Activated CD4-positive, alpha-beta T cell treated with anti-CD3 and anti-CD28 coated beads, Interleukin-10, Interleukin-2, amounts not matched to agents 100 ng/mL and 50 ng/mL, durations not matched to agents 16 hours and 8 hours (primary cell): ENCODE data around the gene B4GALT7.

Experiments used
- DNase-seq: peaks from one replicate; pipeline ENCODE4 v3.0.0-alpha.2; 2020

The B4GALT7 gene

DNA sequence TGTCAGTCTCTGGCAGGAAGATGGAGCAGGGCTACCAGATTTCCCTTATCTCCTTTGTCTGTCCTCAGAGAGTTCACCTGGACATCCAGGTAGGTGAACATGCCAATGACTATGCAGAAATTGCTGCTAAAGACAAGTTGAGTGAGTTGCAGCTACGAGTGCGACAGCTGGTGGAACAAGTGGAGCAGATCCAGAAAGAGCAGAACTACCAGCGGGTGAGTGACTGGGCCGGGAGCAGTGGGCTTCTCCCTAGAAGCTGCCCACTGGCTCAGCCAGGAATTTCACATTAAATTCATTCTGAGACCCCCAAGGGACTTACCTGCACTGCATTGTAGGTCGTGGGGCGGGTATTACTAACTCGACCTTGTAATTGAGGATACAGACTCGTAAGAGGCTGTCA, 5.9 kb upstream of the B4GALT7 start:
- DNase-seq, result no peak

DNA sequence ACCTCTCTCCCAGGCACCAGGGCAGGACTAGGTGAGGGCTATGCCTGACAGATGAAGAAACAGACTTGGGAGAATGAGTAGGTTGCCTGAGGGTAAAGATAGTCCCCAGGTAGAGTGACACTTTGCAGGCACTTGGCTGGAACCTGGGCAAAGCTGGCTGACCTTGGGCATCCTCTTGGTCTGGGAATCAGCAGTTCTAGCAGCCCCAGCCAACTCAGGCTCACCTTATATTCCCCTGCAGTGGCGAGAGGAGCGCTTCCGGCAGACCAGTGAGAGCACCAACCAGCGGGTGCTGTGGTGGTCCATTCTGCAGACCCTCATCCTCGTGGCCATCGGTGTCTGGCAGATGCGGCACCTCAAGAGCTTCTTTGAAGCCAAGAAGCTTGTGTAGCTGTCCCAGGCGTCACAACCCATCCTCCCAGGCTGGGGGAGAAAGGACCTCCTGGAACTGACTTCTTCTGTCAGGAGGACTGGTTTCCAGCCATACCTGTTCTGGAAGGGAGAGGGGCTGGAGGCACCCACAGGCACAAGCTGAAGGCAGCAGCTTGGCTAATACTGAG, 4.8 kb upstream of the B4GALT7 start:
- DNase-seq, result no peak

DNA sequence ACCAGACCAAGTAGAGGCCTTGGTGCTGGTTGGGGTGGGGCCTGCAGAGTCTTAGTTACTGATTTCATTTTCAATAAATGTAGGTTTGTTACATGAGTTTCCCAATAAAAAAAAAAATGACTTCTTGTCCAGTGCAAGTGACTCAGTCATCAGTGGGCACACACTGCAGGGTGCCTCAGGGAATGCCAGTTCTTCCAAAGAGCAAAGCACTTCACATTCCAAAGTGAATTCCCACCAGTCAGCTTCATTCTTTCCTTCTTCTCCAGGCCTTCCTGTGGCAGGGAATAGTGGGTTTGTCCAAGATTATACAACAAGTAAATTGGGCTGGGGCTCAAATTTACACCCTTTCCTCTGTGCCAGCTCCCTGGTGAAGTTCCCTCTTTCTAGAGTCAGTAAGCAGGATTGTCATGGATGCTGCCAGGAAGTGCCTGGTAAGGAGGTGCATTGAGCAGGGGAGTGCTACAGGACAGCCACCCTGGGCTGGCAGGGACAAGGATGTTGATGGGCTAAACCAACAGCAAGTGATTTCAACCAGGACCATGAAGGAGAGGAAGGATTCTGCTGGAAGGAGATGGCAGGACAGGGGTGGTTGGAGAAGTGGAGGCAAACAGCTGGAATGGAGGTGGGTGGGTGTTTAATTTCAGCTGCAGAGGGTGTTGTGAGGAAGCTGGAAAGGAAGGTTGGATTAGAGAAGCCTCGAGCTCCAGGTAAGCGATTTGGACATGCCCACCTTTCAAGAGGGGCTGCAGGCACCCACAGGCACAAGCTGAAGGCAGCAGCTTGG, 3.7 kb upstream of the B4GALT7 start:
- no peak for DNase-seq

DNA sequence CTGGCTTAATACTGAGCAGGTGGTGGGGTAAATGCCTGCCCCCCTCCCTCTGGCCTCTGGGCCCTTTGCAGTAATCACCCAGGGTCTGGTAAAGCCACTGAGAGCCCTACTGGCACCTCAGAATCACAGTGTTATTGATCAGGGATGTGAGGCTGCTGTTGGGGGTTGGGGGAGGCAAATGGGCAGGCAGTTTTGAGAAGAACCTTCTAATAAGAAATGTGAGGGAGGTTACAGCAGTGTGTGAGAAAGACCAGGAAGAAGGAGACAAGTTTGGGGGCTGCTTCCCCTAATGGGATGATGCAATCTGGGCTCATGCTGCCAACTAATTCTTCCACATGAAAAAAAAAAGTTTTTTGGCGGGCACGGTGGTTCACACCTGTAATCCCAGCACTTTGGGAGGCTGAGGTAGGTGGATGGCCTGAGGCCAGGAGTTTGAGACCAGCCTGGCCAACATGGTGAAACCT, 3.1 kb upstream of the B4GALT7 start:
- DNase-seq, result no peak

DNA sequence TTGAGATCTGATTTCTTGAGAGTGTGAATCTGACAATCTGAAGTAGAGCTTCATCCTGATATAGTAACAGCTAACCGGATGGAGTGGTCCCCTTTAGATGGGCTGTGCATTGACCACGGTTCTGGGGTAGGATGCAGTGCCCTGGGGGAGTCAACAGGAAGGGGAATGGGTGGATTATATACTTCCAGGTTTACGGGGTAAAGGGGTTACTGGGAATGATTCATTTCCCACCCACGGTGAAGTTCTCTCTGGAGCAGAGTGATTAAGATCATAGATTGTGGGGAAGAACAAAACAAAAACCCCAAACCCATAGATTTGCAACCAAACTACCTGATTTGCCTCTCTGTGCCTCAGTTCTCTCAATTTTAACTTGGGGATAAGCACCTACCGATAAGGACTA, 1.5 kb upstream of the B4GALT7 start:
- DNase-seq, result no peak

DNA sequence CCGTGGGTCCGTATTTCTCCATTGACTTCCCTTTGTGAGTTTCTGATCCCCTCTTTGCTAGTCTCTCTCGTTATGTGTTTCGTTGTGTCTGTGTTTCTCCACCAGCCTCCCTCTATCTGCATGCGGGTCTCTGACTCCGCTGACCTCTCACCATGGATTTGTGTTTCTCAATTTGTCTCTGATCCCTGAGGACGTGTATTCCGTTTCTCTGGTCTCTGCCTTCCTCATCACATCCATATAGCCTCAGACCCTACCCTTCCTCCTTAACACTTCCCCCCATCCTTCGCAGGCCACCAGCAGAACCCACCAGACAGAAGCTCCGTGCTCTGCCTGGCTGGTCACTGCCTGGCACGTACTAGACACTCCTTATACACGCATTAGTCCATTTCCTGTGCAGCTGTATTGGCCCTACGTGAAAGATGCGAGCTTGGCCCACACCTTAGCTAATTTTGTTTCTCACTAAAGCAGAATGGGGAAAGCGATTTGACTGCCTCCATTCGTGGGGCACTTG, 631 bp downstream of the B4GALT7 start:
- DNase-seq, result no peak

DNA sequence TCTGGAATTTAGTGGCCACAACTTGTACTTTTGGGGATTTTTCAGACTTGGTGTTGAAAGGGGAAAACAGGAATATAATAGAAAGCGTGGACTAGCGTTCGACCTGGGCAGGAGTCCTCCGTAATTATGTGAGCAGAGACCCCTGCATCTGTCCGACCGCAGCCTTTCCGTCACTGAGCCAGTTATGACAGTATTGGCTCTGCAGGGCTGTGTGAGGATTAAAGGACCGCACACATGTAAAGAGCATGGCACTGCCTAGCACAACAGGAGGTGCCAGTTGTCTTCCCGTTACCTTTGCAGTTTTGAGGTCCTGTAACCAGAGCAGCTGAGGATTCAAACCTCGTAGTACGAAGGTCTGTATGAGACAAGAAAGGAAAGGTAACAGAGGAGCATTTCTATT, 1.2 kb downstream of the B4GALT7 start:
- DNase-seq, result no peak

DNA sequence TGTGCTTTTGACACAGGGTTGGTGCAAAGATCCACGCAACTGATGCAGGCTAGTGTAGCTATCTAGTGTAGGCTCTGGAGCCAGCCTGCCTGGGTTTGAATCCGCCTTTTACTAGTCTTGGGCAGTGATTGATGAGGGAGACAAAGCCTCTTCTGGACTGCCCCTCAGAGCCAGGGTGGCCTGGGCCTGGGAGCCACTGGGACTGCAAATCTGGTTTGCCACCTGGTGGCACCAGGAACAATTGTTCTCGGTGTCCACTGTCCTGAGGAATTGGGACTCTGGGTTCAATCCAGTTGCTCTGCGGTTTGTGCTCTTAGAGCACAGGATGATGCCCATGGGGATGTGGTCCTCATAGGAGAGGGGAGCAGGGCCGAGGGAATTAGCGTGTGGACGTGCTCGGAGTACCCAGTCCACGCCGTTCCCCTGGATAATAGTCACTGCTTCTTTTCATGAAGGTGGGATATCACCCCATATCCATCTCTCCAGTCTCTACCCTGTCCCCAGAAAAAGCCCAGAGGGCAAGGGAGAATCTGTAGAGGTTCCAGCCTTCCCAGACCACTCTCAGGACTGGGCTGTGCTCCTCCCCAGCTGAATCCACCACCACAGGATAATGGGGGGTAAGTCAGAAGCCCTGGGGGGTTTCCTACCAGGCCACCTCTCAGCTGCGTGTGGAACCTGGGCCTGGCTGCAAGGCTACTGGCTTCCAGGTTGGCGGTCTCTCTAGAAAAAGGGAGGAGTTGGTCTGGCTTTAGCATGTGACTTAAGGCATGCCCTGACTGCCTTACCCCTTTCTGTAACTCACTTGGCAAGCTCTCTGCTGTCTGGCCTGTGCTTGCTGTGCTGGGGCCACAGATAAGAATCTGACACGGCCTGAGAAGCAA, 1.9 kb downstream of the B4GALT7 start:
- DNase-seq, result no peak

DNA sequence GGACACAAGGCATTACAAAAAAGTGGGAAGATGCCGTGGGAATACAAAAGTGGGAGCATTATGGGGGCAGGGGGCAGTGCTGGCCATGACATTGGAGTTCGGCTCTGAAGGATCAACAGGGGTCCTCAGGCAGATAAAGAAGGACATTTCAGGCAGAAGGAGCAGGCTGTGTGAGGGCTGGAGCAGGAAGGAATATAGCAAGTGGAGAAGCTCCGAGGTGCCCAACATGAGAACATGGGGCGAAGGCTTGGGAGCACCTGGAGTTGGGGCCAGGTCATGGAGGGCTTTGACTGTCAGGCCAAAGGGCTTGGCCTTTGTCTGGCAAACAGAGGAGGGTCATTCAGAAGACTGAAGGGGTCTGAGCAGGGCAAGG, 2.5 kb downstream of the B4GALT7 start:
- no peak for DNase-seq

DNA sequence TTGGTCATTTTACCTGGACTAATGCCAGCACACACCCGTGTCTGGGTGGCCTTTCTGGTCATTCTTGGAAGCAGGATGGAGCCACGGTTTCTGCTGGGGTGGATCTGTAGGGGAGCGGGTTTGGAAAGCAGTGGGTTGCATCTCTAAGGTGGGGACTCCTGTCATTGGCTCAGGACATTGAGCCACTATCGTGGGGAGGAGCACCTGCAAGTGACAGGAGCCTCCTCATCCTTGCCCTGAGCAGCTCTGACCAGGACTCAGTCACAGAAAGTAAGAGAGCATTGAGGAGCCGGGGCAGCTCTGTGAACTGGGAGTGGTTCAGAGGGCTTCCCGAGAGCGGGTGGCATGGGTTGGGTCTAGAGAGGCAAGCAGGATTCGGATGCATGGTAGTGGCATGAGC, 3.7 kb downstream of the B4GALT7 start:
- no peak for DNase-seq

DNA sequence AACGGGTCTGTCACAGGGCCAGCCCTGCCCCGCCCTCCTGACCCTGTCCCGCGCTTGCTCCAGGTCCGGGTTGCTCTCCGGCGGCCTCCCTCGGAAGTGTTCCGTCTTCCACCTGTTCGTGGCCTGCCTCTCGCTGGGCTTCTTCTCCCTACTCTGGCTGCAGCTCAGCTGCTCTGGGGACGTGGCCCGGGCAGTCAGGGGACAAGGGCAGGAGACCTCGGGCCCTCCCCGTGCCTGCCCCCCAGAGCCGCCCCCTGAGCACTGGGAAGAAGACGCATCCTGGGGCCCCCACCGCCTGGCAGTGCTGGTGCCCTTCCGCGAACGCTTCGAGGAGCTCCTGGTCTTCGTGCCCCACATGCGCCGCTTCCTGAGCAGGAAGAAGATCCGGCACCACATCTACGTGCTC, 4.2 kb downstream of the B4GALT7 start:
- DNase-seq, result no peak

DNA sequence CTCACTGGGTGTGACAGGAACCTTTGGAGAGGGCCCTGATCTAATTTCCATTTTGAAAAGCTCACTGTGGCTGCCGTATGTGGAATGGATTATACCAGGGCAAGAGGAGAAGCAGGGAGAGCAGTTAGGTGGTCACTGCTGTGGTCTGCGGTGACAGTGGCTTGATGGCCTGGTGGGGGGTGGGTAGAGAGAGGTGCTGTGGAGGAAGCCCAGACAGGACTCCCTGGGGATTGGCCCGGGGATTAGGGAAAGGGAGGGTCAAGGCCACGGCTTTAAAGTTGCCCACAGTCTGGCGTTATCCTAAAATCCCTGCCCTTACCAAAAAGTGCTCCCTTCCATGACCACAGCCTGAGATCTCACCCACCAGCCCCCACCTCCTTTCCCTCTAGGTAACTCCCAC, 4.7 kb downstream of the B4GALT7 start:
- DNase-seq, result no peak

DNA sequence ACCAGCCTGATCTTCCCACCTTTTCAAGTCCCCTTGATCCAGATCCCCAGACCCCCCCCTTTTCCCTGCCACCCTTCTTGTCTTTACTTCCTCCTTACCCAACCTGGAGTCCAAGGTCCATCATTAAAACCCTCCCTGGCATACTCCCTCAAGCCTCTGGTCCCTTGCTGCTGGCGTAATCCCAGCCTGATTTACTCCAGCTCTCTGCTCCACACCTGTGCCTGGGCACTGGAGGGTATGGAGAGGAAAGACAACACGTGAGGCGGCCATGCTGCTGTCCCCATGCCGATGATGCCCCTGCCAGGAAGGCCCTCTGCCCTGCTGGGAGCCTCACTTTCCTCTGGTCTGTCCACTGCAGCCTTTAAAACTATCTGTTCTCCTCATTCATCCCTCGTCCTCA, 5.1 kb downstream of the B4GALT7 start:
- DNase-seq, result no peak

DNA sequence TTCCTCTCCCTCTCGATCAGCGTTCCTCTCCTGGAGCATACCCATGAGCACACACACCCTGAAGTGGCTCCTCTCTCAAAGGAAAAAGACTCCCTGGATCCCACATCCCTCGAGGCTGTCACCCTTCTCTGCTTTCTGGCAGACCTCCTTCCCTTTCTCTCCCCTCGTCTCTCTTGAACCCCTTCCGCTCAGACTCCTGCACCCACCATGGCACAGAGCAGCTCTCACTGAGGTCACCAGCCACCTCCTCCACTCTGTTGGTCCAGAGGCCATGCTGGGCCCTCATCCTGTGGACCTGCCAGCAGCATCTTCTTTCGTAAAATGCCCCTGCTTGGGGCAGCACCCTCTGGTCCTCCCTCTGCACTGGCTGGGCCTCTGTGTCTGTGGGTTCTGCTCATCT, 5.7 kb downstream of the B4GALT7 start:
- DNase-seq, result no peak

DNA sequence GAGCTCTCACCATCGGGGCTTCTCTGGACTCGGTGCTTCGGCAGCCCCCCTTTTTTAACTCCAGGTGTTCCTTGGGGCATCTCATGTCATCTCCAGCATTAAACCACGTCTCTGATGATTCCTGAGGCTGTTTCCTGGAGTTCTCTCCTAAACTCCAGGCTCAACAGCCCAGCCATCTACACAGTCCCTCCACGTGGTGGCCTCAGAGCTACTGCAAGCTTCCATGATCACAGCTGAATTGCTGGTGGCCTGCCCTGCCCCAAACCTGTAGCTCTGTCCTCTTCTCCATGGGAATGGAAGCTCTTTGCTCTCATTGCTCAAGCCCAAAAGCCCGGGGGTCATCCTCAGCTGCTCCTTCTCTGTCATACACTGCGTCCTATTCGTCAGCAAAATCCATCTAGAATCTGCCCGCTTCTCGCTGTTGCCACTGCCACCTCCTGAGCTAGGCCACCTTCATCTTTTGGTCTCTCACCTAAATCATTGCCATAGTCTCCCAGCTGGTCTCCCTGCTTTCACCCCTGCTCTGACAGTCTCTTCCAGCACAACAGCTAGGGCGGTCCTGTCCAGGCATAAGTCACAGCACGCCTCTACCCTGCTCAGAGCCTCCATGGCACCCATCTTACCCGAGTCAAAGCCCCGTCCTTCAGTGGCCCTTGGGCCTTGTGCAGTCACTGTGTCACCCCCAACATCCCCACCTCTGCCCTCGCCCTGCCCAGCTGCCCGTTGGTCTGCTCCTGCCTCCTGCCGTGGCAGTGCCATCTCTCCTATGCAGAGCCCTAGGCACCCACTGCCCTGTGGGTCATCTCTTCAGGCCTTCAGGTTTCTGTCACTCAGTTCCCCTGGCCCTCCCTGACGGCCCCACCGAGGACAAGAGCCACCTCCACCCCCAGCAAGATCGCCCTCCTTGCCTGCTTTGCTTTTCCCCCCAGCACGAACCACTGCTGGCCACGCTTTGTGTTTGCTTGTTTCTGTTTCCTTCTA, 6.4 kb downstream of the B4GALT7 start:
- no peak for DNase-seq

DNA sequence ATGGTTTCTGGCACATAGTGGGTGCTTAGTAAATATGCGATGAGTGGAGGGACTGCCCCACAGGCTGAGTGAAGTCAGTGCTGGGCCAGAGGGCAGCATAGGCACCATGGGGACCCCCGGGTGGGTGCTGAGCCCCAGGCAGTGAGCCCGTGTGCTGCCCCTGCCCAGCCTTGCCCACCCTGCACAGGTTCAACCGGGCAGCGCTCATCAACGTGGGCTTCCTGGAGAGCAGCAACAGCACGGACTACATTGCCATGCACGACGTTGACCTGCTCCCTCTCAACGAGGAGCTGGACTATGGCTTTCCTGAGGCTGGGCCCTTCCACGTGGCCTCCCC, 7.2 kb downstream of the B4GALT7 start:
- no peak for DNase-seq

DNA sequence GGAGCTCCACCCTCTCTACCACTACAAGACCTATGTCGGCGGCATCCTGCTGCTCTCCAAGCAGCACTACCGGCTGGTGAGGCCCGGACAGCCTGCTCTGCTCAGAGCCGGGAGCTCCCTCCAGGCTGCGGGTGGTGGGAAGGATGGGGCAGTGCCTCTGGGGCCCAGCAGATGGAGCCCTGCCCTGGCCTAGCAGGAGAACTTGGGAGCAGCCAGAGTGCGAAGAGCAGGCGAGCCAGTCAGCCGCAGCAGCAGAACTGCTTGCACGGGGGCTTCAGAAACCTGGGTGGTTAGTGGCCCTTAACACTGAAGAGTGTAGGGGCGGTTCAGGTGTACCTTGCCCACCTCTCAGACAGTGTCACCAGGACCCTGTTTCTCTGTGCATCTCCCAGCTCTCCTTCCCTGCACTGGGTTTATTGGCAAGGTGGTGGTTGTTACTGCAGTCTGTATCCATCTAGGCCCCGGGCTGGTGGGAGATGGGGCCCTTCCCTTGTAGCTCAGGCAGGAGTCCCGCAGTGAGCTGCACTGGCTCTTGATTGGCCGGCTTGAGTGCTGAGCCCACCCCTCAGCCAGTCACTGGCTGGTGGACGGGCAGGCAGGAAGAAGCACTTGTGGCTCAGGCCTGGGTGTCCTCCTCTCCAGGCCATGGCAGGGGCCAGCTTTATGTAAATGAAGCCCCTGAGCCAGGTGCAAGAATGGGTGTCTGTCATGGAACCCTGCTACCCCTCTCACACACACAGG, 7.7 kb downstream of the B4GALT7 start:
- DNase-seq, result peak; percentile 72

DNA sequence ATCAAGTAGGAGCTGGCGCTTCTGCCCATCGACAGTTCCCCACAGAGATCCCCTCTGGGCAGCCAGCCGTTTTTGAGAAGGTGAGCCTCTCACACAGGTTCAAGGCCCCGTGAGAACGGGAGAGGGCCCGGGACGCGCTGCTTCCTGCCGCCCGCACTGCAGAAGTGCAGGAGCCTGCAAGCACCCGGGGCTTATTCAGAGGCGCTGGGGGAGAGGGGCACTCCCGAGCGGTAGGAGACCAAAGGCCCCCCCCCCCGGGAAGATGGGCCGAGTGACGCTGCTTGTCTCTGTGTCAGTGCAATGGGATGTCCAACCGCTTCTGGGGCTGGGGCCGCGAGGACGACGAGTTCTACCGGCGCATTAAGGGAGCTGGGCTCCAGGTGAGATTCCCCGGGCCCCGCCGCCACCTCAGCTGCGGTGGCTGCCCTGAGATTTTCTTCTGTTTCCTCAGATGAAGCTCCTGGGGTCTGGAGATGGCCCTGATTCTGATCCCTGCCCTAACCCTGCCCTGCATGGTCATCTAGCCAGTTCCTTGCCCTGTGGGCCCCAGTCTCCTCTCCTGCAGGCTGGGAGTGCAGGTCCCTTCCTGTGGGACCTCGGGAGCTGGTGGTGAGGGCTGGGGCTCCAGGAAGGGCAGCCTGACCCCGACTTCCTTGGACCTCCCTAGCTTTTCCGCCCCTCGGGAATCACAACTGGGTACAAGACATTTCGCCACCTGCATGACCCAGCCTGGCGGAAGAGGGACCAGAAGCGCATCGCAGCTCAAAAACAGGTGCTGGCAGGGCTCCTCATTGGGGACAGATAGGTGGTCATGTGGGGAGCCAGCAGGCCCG, 8.5 kb downstream of the B4GALT7 start:
- no peak for DNase-seq

DNA sequence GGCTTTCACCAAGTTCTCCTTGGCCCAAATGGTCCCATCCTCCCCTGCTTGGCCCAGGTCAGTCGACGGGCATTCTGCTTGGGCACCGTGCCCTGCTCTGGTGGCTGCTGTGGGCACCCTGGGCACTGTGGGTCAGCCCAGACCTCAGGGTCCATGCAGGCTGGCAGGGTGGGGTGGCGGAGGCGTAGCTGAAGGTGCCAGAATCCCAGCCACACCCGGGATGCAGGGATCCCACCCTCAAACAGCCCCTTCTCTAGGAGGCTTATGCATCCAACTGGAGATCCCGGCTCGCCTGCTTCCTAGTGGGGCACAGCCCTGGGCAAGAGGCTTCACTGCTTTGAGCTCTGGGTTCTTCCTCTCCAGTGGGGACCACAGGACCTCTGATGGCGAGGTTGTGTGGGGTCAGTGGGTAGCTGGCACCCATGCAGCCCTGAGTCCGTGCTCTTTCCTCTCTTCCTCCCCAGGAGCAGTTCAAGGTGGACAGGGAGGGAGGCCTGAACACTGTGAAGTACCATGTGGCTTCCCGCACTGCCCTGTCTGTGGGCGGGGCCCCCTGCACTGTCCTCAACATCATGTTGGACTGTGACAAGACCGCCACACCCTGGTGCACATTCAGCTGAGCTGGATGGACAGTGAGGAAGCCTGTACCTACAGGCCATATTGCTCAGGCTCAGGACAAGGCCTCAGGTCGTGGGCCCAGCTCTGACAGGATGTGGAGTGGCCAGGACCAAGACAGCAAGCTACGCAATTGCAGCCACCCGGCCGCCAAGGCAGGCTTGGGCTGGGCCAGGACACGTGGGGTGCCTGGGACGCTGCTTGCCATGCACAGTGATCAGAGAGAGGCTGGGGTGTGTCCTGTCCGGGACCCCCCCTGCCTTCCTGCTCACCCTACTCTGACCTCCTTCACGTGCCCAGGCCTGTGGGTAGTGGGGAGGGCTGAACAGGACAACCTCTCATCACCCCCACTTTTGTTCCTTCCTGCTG, 9.4 kb downstream of the B4GALT7 start:
- DNase-seq, result no peak
